IMR-90 (cell line): ENCODE results near the gene PARP14.
"Not testable (repeated sequence)": the region's sequence is repeated elsewhere in the genome, so short reads cannot be mapped to it uniquely, and the experiment has no call there.

ENCODE experiments used
- MAZ ChIP-seq: IDR thresholded peaks from 2 replicates; pipeline ENCODE4 v1.6.1; 2012; ENCODE audit warnings: low read depth, mild to moderate bottlenecking, low read length, improper control_type of control experiment, moderate library complexity, borderline replicate concordance
- POLR2A ChIP-seq: IDR thresholded peaks from 2 replicates; pipeline ENCODE4 v1.6.1; 2012; ENCODE audit warnings: mild to moderate bottlenecking, low read depth, low read length
- RFX5 ChIP-seq: IDR thresholded peaks from 2 replicates; pipeline ENCODE4 v1.8.0; 2012; ENCODE audit warnings: low read depth, mild to moderate bottlenecking, low read length, moderate library complexity
- SMC3 ChIP-seq: fragments of 150-350 bp; IDR thresholded peaks from 2 replicates; pipeline ENCODE4 v1.6.1; 2016; ENCODE audit warnings: low read depth, mild to moderate bottlenecking, antibody characterized with exemption, low read length, moderate library complexity
- TF ChIP-seq, protein P1 (sequence below): conservative IDR thresholded peaks from 2 replicates; pipeline ENCODE4 v1.5.1; 2012; ENCODE audit warnings: mild to moderate bottlenecking, low read depth, low read length, improper control_type of control experiment

DNA sequence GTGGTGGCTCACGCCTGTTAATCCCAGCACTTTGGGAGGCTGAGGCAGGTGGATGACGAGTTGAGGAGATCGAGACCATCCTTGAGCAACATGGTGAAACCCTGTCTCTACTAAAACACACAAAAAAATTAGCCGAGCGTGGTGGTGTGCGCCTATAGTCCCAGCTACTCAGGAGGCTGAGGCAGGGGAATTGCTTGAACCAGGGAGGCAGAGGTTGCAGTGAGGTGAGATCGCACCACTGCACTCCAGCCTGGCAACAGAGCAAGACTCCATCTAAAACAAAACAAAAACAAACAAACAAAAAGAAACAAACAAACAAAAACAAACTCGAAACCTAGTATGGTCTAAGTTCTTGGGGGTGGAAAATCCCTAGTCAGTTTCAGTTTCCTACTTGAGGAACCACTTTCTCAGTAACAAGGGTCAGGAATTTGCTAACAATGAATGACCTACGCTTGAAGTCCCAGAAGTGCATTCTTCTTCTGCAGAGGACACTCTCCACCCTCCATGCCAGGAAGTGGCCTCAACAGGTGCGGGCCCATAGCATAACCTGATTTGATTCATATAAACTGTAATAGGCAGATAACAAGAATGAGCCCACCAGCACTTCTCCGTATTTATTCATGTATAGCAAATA lies 2.3 kb downstream of the PARP14 start:
- TF ChIP-seq, protein P1, sequence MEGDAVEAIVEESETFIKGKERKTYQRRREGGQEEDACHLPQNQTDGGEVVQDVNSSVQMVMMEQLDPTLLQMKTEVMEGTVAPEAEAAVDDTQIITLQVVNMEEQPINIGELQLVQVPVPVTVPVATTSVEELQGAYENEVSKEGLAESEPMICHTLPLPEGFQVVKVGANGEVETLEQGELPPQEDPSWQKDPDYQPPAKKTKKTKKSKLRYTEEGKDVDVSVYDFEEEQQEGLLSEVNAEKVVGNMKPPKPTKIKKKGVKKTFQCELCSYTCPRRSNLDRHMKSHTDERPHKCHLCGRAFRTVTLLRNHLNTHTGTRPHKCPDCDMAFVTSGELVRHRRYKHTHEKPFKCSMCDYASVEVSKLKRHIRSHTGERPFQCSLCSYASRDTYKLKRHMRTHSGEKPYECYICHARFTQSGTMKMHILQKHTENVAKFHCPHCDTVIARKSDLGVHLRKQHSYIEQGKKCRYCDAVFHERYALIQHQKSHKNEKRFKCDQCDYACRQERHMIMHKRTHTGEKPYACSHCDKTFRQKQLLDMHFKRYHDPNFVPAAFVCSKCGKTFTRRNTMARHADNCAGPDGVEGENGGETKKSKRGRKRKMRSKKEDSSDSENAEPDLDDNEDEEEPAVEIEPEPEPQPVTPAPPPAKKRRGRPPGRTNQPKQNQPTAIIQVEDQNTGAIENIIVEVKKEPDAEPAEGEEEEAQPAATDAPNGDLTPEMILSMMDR = not testable (repeated sequence)
- TF ChIP-seq SMC3, POLR2A, MAZ, RFX5: not testable (repeated sequence)
